ENCODE measurements around the gene SLC22A6.

The SLC22A6 gene

DNA sequence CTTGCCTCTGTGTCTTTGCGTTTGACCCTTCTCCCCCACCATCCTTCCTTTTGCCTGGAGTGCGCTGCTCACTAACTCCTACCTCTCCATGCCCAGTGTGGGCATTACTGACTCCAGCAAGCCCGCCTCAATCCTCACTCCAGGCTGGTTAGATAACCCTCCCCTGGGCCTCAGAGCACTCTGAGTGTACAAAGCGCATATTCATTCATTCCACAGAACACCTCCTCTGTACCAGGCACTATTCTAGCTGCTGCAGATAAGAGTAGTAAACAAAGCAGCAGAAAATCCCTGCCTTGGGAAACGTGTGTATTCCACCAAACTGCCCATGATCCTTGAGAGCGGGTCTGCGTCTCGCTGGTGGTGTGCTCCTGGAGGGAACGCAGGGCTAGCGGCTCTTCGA lies 27.7 kb upstream of the SLC22A6 start:
- Histone ChIP-seq H3K36me3 (ENCODE audit: control insufficient read depth, insufficient read depth, low read length) (no peaks in the 10 kb centered on the region), H3K9ac (ENCODE audit: low read length) (no peak overlapping the region), H3K4me3 (ENCODE audit: low read length) (no peak overlapping the region), H3K4me1 (ENCODE audit: control insufficient read depth, insufficient read depth, low read length) (no peaks in the 10 kb centered on the region), H3K9me3 (ENCODE audit: control insufficient read depth, low read length) (no peaks in the 10 kb centered on the region), H3K27me3 (ENCODE audit: control insufficient read depth, insufficient read depth, low read length) (peaks cover 6% of the 10 kb centered on the region)

DNA sequence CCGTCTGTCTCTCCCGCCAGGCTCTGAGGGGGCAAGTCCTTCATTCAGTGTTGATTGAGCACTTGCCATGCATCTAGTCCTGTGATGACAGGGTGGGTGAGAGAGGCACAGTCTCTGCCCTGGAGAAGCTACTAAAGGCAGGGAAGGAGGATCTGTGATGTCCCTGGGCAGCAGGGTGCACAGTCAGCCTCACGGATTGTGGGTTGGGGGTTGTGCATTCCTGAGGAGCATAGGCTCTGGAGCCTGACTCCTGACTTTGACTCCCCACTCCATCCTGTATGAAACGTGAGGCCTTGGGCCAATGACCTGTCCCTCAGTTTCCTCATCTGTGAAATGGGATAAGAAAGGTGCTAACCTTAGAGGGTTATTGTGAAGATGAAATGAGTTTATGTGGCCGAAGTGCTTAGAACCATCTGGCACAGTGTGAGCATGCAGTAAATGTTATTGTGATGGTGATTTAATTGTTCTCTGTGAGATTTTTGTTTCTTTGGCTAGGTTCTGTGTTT lies 26.2 kb upstream of the SLC22A6 start:
- no peaks in the 10 kb centered on the region for H3K9me3 ChIP-seq (ENCODE audit: control insufficient read depth, low read length)
- no peak overlapping the region for H3K4me3 ChIP-seq (ENCODE audit: low read length)
- no peaks in the 10 kb centered on the region for H3K4me1 ChIP-seq (ENCODE audit: control insufficient read depth, insufficient read depth, low read length)
- peaks cover 1% of the 10 kb centered on the region for H3K27me3 ChIP-seq (ENCODE audit: control insufficient read depth, insufficient read depth, low read length)
- no peak overlapping the region for H3K9ac ChIP-seq (ENCODE audit: low read length)
- no peaks in the 10 kb centered on the region for H3K36me3 ChIP-seq (ENCODE audit: control insufficient read depth, insufficient read depth, low read length)

DNA sequence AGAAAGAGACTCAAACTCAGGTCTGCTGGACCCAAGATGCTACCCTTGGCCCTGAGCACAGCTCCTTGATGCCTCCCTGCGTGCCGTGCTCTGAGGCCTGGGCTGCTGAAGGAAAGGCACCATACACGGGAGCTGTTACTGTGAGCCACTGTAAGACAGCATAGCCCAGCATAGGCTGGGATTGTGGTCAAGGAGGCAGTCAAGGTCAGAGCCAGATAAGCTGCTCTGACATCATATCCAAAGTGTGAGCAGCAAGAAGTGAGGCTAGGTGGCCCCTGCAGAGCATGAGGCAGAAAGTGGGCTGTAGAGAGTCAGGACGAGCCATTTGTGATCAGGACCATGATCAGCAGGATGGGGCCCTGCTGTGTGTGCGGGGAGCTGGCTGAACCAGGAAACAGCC lies 23.2 kb upstream of the SLC22A6 start:
- no peaks in the 10 kb centered on the region for H3K36me3 ChIP-seq (ENCODE audit: control insufficient read depth, insufficient read depth, low read length)
- no peaks in the 10 kb centered on the region for H3K4me1 ChIP-seq (ENCODE audit: control insufficient read depth, insufficient read depth, low read length)
- H3K27me3 ChIP-seq (ENCODE audit: control insufficient read depth, insufficient read depth, low read length): no peaks in the 10 kb centered on the region
- H3K4me3 ChIP-seq (ENCODE audit: low read length): no peak overlapping the region
- no peak overlapping the region for H3K9ac ChIP-seq (ENCODE audit: low read length)
- H3K9me3 ChIP-seq (ENCODE audit: control insufficient read depth, low read length): no peaks in the 10 kb centered on the region

DNA sequence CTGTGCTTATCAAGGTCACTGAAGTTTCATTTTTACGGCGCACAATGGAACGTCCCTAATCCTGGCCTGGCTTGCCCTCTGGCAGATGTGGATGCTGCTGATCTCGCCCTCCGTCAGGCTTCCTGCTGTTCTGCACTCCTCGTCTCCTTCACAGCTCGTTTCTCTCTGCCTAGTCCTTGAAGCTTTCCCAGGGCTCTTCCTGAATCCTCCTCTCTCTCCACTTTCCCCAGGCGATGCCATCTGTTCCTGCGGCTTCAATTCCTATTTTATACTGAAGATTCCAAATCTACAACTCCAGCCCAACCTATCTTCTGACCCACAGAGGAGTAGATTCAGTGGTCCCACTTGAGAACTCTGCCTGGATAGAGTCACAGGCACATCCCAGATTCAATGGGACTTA lies 16.7 kb upstream of the SLC22A6 start:
- Histone ChIP-seq H3K9me3 (ENCODE audit: control insufficient read depth, low read length) (no peaks in the 10 kb centered on the region), H3K27me3 (ENCODE audit: control insufficient read depth, insufficient read depth, low read length) (peaks cover 6% of the 10 kb centered on the region), H3K9ac (ENCODE audit: low read length) (no peak overlapping the region), H3K4me3 (ENCODE audit: low read length) (no peak overlapping the region), H3K4me1 (ENCODE audit: control insufficient read depth, insufficient read depth, low read length) (no peaks in the 10 kb centered on the region), H3K36me3 (ENCODE audit: control insufficient read depth, insufficient read depth, low read length) (no peaks in the 10 kb centered on the region)

DNA sequence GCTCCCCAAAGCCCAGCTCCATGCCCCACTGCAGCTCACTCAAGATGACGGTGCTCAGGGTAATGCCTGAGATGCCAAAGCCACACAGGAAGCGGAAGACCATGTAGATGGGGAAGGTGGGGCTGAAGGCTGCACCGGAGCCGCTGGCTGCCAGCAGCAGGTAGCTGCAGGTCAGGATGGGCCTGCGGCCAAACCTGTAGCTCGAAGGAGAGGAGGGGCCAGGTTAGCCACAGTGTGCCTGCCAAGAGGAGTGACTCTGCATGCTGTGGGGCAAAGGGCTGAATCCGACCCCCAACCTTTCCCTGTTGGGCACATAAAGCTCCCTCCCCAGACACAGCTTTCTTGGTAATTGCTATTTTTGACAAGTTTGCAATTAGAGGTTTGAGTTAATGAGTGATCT lies 14.9 kb upstream of the SLC22A6 start:
- Histone ChIP-seq H3K27me3 (ENCODE audit: control insufficient read depth, insufficient read depth, low read length) (peaks cover 6% of the 10 kb centered on the region), H3K4me3 (ENCODE audit: low read length) (no peak overlapping the region), H3K9ac (ENCODE audit: low read length) (no peak overlapping the region), H3K36me3 (ENCODE audit: control insufficient read depth, insufficient read depth, low read length) (no peaks in the 10 kb centered on the region), H3K4me1 (ENCODE audit: control insufficient read depth, insufficient read depth, low read length) (no peaks in the 10 kb centered on the region), H3K9me3 (ENCODE audit: control insufficient read depth, low read length) (no peaks in the 10 kb centered on the region)

DNA sequence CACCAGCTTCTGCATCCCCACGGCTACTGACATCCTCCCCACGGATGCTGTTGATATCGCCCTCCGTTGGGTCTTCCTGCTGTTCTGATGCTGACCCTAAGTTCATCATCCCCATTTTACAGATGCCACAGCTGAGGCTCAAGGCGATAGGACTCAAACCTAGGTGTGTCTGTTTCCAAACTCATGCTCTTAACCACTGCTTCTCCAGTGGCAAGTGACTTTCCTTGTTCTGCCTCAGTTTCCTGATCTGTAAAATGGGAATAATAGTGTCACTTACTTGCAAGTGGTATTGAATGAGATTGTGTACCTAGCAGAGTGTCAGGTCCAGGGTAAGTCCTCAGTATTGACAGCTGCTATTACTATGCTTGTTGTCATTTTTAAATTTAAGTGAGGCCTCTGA lies 14.4 kb upstream of the SLC22A6 start:
- Histone ChIP-seq H3K27me3 (ENCODE audit: control insufficient read depth, insufficient read depth, low read length) (peaks cover 6% of the 10 kb centered on the region), H3K36me3 (ENCODE audit: control insufficient read depth, insufficient read depth, low read length) (no peaks in the 10 kb centered on the region), H3K4me1 (ENCODE audit: control insufficient read depth, insufficient read depth, low read length) (no peaks in the 10 kb centered on the region), H3K9ac (ENCODE audit: low read length) (no peak overlapping the region), H3K4me3 (ENCODE audit: low read length) (no peak overlapping the region), H3K9me3 (ENCODE audit: control insufficient read depth, low read length) (no peaks in the 10 kb centered on the region)

DNA sequence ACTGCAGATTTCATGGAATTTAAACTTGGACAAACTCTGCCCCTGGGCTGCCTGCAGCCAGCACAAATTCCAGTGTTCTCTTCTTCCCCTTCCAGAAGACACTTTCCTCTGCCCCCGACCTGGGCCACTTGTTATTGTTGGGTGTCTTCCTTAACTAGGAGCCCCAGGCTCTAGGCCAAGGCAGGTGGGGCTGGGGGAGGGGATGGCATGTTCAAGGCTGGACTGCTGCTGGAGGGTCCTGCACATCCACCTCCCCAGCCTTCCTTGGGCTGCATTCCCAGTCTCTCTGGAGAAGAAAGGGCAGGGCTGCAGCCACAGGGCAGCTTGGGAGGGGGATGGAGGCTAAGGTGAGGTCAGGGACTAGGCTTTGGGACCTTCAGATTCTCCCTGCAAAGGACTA lies 11.5 kb upstream of the SLC22A6 start:
- Histone ChIP-seq H3K4me3 (ENCODE audit: low read length) (no peak overlapping the region), H3K36me3 (ENCODE audit: control insufficient read depth, insufficient read depth, low read length) (no peaks in the 10 kb centered on the region), H3K4me1 (ENCODE audit: control insufficient read depth, insufficient read depth, low read length) (no peaks in the 10 kb centered on the region), H3K9ac (ENCODE audit: low read length) (no peak overlapping the region), H3K9me3 (ENCODE audit: control insufficient read depth, low read length) (no peaks in the 10 kb centered on the region), H3K27me3 (ENCODE audit: control insufficient read depth, insufficient read depth, low read length) (peaks cover 6% of the 10 kb centered on the region)

DNA sequence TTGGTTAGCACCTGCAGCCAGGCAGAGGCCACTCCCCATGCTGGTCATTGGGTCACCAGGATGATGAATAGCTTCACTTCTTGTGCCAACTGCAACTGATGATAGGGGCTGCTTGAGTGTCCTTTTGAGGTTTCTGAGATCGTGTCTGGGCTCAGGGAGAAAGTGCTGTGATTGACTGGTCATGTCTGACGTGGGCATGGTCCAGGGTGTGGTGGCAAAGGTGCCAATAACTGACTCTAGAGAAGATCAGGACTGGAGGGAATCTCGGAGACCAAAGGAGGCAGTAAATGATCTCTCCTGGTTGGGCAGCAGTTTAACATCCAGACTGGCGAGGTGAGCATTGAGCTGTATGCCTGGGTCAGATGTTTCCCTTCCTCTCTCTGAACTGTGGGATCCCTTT lies 10.0 kb upstream of the SLC22A6 start:
- Histone ChIP-seq H3K9me3 (ENCODE audit: control insufficient read depth, low read length) (no peaks in the 10 kb centered on the region), H3K36me3 (ENCODE audit: control insufficient read depth, insufficient read depth, low read length) (no peaks in the 10 kb centered on the region), H3K4me1 (ENCODE audit: control insufficient read depth, insufficient read depth, low read length) (no peaks in the 10 kb centered on the region), H3K9ac (ENCODE audit: low read length) (no peak overlapping the region), H3K4me3 (ENCODE audit: low read length) (no peak overlapping the region), H3K27me3 (ENCODE audit: control insufficient read depth, insufficient read depth, low read length) (peaks cover 6% of the 10 kb centered on the region)

DNA sequence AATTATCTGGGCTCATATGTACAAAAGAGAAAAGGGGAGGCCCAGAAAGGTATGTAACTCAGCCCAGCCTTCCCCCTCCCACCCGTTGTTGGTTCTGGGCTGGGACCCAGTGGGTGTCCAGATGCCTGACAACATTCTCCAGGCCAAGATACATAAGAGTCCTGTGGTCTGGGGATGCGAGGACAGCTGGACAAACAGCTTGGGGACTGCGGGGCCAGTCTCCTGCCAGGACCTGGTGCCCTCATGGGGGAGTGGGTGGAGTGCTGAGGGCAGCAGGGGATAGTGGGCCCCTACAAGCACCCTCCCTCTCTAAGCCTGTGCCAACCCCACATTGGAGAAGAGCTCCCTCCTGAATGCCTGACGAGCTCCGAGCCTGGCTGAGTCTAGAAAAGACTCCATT lies 3.5 kb upstream of the SLC22A6 start:
- Histone ChIP-seq H3K9ac (ENCODE audit: low read length) (no peak overlapping the region), H3K4me1 (ENCODE audit: control insufficient read depth, insufficient read depth, low read length) (no peaks in the 10 kb centered on the region), H3K4me3 (ENCODE audit: low read length) (no peak overlapping the region), H3K9me3 (ENCODE audit: control insufficient read depth, low read length) (no peaks in the 10 kb centered on the region), H3K27me3 (ENCODE audit: control insufficient read depth, insufficient read depth, low read length) (no peaks in the 10 kb centered on the region), H3K36me3 (ENCODE audit: control insufficient read depth, insufficient read depth, low read length) (no peaks in the 10 kb centered on the region)

DNA sequence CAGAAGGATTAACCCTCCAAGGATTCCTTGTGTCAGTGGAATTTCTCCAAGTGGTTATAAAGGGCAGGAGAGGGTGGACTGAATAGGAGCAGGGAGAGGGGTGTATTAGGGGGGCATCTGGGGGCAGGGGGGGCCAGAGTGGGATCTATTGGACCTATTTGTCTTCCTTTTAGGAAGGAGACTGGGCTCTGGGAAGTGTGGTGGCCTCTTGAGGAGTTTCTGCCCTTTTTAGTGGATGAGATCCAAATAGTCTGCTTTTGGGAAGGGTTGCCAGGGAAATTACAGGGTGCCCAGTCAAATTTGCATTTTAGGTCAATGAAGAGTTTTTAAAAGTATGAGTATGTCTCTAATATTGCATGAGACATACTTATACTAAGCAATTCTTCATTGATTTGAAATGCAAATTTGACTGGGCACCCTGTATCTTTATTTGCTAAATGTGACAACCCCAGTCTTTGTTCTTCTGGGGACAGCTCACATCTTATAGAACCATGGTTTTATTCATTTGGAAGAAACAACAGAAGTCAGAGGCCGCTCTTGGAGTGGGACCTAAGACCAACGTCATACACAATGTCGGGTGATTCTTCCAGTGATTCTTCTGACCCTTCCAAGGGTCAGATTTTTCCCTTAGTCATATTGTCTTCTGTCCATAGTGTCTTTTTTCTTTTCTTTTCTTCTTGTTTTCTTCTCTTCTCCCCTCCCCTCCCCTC lies 429 bp upstream of the SLC22A6 start:
- no peaks in the 10 kb centered on the region for H3K4me1 ChIP-seq (ENCODE audit: control insufficient read depth, insufficient read depth, low read length)
- H3K27me3 ChIP-seq (ENCODE audit: control insufficient read depth, insufficient read depth, low read length): no peaks in the 10 kb centered on the region
- H3K36me3 ChIP-seq (ENCODE audit: control insufficient read depth, insufficient read depth, low read length): no peaks in the 10 kb centered on the region
- H3K9ac ChIP-seq (ENCODE audit: low read length): no peak overlapping the region
- no peaks in the 10 kb centered on the region for H3K9me3 ChIP-seq (ENCODE audit: control insufficient read depth, low read length)
- H3K4me3 ChIP-seq (ENCODE audit: low read length): no peak overlapping the region

DNA sequence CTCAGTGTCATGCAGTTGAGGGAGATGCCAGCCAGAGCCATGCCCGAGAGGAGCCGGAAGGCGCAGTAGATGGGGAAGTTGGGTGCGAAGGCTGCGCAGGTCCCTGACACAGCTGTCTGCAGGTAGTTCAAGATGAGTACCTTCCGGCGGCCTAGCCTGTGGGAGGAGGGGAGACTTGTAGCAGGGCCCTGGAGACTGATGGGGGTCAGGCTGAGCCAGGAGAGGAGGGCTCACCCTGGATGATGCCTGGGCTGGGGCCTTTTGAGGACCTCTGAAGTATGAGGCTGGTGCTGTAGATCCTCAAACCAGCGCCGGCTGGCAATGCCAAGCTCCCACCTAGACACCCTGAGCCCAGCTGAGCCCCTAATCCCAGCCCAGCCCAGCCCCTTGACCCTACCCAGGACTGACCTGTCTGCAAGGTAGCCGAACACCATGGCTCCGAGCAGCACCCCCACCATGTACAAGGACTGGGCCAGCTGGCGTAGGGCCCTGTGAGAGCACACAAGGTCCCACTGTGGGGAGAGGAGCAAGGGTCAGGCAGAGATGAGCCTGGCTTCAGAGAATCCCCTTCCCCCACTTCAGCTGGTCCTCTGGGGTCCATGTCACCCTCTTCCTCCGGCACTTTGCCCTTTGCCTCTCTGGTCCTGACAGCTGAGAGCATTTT lies 1.1 kb downstream of the SLC22A6 start:
- no peaks in the 10 kb centered on the region for H3K4me1 ChIP-seq (ENCODE audit: control insufficient read depth, insufficient read depth, low read length)
- H3K36me3 ChIP-seq (ENCODE audit: control insufficient read depth, insufficient read depth, low read length): no peaks in the 10 kb centered on the region
- H3K27me3 ChIP-seq (ENCODE audit: control insufficient read depth, insufficient read depth, low read length): no peaks in the 10 kb centered on the region
- H3K4me3 ChIP-seq (ENCODE audit: low read length): no peak overlapping the region
- no peak overlapping the region for H3K9ac ChIP-seq (ENCODE audit: low read length)
- H3K9me3 ChIP-seq (ENCODE audit: control insufficient read depth, low read length): no peaks in the 10 kb centered on the region

DNA sequence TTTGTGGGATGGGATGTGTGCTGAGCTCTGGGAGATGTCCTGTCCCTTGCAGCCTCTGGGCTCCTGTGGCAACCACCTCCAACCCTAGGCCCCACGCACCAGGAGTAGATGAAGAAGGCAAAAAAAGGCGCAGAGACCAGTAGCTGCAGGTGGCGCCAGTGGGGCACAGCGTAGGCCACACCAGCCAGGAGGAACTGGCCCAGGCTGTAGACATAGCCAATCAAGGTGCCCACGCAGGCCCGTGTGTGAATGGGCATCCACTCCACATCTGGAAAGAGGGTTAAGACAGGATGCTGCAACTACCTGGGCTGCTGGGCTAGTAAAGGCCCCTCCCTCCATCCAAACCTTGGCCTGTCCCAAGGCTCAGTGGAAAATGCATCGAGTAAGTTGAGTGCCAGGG lies 3.0 kb downstream of the SLC22A6 start:
- H3K27me3 ChIP-seq (ENCODE audit: control insufficient read depth, insufficient read depth, low read length): no peaks in the 10 kb centered on the region
- H3K9me3 ChIP-seq (ENCODE audit: control insufficient read depth, low read length): no peaks in the 10 kb centered on the region
- H3K9ac ChIP-seq (ENCODE audit: low read length): no peak overlapping the region
- H3K4me1 ChIP-seq (ENCODE audit: control insufficient read depth, insufficient read depth, low read length): no peaks in the 10 kb centered on the region
- no peaks in the 10 kb centered on the region for H3K36me3 ChIP-seq (ENCODE audit: control insufficient read depth, insufficient read depth, low read length)
- no peak overlapping the region for H3K4me3 ChIP-seq (ENCODE audit: low read length)
